Naive thymus-derived CD8-positive, alpha-beta T cell (primary cell): ENCODE measurements around the gene LCNL1. TPM values are rescaled to one million over a fixed set of nuclear protein-coding genes. Genes with fewer than 3 reads are reported as not detected.

Experiments
- ATAC-seq, 2 donors: fragments of 150-1000 bp; cut with Tn5 transposase in 1 of 2; sonication (Bioruptor Pico), chemical (Tn5 transposase) in 1 of 2; 1 replicate in 1 of 2; 2 replicates in 1 of 2; pipeline ENCODE4 v1.10.0; 2021; ENCODE audit warnings: mild to moderate bottlenecking in 2 of 2, moderate library complexity in 2 of 2
- POLR2A ChIA-PET: fragments of 350-600 bp; sonication (Branson Sonifier 250); formaldehyde crosslinking; loops from one replicate; lab custom pipeline; 2021; ENCODE audit warnings: antibody characterized with exemption; lab: Charles Lee
- DNase-seq, 10 donors: peaks; one replicate each; pipeline versions ENCODE4 v3.0.0 to v3.0.0-alpha.2; 2020 to 2022
- H3K27ac Mint-ChIP-seq, 10 donors: one replicate each; pipeline ENCODE4 v1.8.0; 2020 to 2022; ENCODE audit warnings: mild to moderate bottlenecking in 10 of 10, mixed read lengths in 10 of 10, moderate library complexity in 4 of 10, inconsistent platforms in 1 of 10
- H3K27me3 Mint-ChIP-seq, 5 donors: one replicate each; pipeline ENCODE4 v1.8.0; 2021 to 2022; ENCODE audit warnings: mixed read lengths in 5 of 5
- H3K36me3 Mint-ChIP-seq, 3 donors: one replicate each; pipeline ENCODE4 v1.8.0; 2020 to 2022; ENCODE audit warnings: mixed read lengths in 3 of 3, mild to moderate bottlenecking in 2 of 3, inconsistent platforms in 1 of 3
- H3K4me1 Mint-ChIP-seq, 4 donors: one replicate each; pipeline ENCODE4 v1.8.0; 2021 to 2022; ENCODE audit warnings: mixed read lengths in 4 of 4
- H3K4me3 Mint-ChIP-seq, 10 donors: one replicate each; pipeline ENCODE4 v1.8.0; 2020 to 2022; ENCODE audit warnings: mild to moderate bottlenecking in 10 of 10, mixed read lengths in 10 of 10, moderate library complexity in 6 of 10, inconsistent platforms in 1 of 10
- H3K9me3 Mint-ChIP-seq, 9 donors: one replicate each; pipeline ENCODE4 v1.8.0; 2020 to 2022; ENCODE audit warnings: mixed read lengths in 9 of 9, mild to moderate bottlenecking in 3 of 9, inconsistent platforms in 1 of 9, moderate library complexity in 1 of 9
- polyA plus RNA-seq, 3 donors: library from polyadenylated mRNA; unstranded; fragments of 300-500 nt; fragmentation: Illumina TruSeq; gene quantifications; one replicate each; pipeline ENCODE4 v1.2.3, GENCODE V29; 2021
- total RNA-seq, 8 experiments: library from RNA in 2 of 8; stranded (reverse) in 2 of 8; gene quantifications; one replicate each; pipeline ENCODE4 v1.2.3 and lab custom pipeline; 2021 to 2026

The LCNL1 gene
- total and polyA plus RNA-seq, 5 experiments from 2014 or later: 0.44 to 0.74 TPM; not detected in 3

- Mint-ChIP-seq H3K27me3 (peaks cover 3 to 22% (median 7%) of the 10 kb centered on the region in 5 donors), H3K4me3 (peak overlapping the region in 1 of 10 donors; percentile 14), H3K27ac (no peak overlapping the region), H3K4me1 (peaks cover 11 to 26% (median 22%) of the 10 kb centered on the region in 4 donors), H3K36me3 (no peaks in the 10 kb centered on the region), H3K9me3 (no peaks in the 10 kb centered on the region)
- ATAC-seq (no peak), DNase-seq (peak in 1 of 10 donors; percentile 9)
- POLR2A ChIA-PET: interaction anchor here (1.1 kb wide), 1 partner anchor 32 kb away, joined by 3 read pairs; no protein-coding TSS in a partner anchor
Measured at GRCh38 chr9:136979769-136980587, 2.8 kb upstream of the LCNL1 start.

- no peak for DNase-seq
- no peak for ATAC-seq
- Mint-ChIP-seq H3K4me1 (peaks cover 7 to 18% (median 13%) of the 10 kb centered on the region in 4 donors), H3K27me3 (peaks cover 3 to 22% (median 7%) of the 10 kb centered on the region in 5 donors), H3K4me3 (no peak overlapping the region), H3K9me3 (no peaks in the 10 kb centered on the region), H3K27ac (no peak overlapping the region), H3K36me3 (no peaks in the 10 kb centered on the region)
- POLR2A ChIA-PET: no interaction called here
Measured at GRCh38 chr9:136980669-136981478, 1.9 kb upstream of the LCNL1 start.

- no peaks in the 10 kb centered on the region for H3K9me3 Mint-ChIP-seq
- H3K36me3 Mint-ChIP-seq: no peaks in the 10 kb centered on the region
- H3K4me3 Mint-ChIP-seq: peak overlapping the region in 1 of 10 donors; percentile 34
- peaks cover 5 to 11% (median 7%) of the 10 kb centered on the region in 4 donors for H3K4me1 Mint-ChIP-seq
- no peak for DNase-seq
- POLR2A ChIA-PET: interaction anchor here (0.7 to 1.2 kb wide), 2 partner anchors 10 to 31 kb away, joined by 3 to 4 read pairs; no protein-coding TSS in a partner anchor
- H3K27me3 Mint-ChIP-seq: peaks cover 3 to 27% (median 9%) of the 10 kb centered on the region in 5 donors
- ATAC-seq: no peak
- no peak overlapping the region for H3K27ac Mint-ChIP-seq
Measured at GRCh38 chr9:136981588-136982231, 1.1 kb upstream of the LCNL1 start.

- POLR2A ChIA-PET: interaction anchor here (1.2 kb wide), 1 partner anchor 8 kb away, joined by 4 read pairs; no protein-coding TSS in a partner anchor
- no peaks in the 10 kb centered on the region for H3K9me3 Mint-ChIP-seq
- no peak overlapping the region for H3K27ac Mint-ChIP-seq
- no peak for DNase-seq
- ATAC-seq: no peak
- H3K4me1 Mint-ChIP-seq: peaks cover 3 to 9% (median 8%) of the 10 kb centered on the region in 4 donors
- H3K36me3 Mint-ChIP-seq: no peaks in the 10 kb centered on the region
- peak overlapping the region in 1 of 10 donors; percentile 34 for H3K4me3 Mint-ChIP-seq
- peaks cover 3 to 27% (median 13%) of the 10 kb centered on the region in 5 donors for H3K27me3 Mint-ChIP-seq
Measured at GRCh38 chr9:136983167-136983566, 374 bp downstream of the LCNL1 start.

- Mint-ChIP-seq H3K27ac (peak overlapping the region in 2 of 10 donors; percentile 13 to 31), H3K27me3 (peaks cover 3 to 27% (median 13%) of the 10 kb centered on the region in 5 donors), H3K4me3 (peak overlapping the region in 9 of 10 donors; percentile 1 to 73 (median 34)), H3K9me3 (no peaks in the 10 kb centered on the region), H3K4me1 (peaks cover 3 to 9% (median 8%) of the 10 kb centered on the region in 4 donors), H3K36me3 (no peaks in the 10 kb centered on the region)
- DNase-seq (no peak), ATAC-seq (no peak)
- POLR2A ChIA-PET: no interaction called here
Measured at GRCh38 chr9:136983656-136984314, 992 bp downstream of the LCNL1 start.

GRCh38 chr9:136984464-136985026, 1.8 kb downstream of the LCNL1 start:
- H3K27me3 Mint-ChIP-seq: peaks cover 3 to 27% (median 13%) of the 10 kb centered on the region in 5 donors

GRCh38 chr9:136985027-136985602, 2.3 kb downstream of the LCNL1 start:
- Mint-ChIP-seq H3K27ac (no peak overlapping the region), H3K4me1 (peaks cover 3 to 9% (median 8%) of the 10 kb centered on the region in 4 donors), H3K4me3 (peak overlapping the region in 7 of 10 donors; percentile 24 to 84 (median 63)), H3K9me3 (no peaks in the 10 kb centered on the region), H3K36me3 (no peaks in the 10 kb centered on the region), H3K27me3 (peaks cover 3 to 27% (median 13%) of the 10 kb centered on the region in 5 donors)
- DNase-seq (no peak), ATAC-seq (peak; percentile 71 to 73)
- POLR2A ChIA-PET: interaction anchor here (1.5 to 1.7 kb wide), 3 partner anchors 8 to 34 kb away, joined by 5 to 6 read pairs (median 5); partner anchors contain the start of gene PTGDS

More at GRCh38 chr9:136984464-136985026, 1.8 kb downstream of the LCNL1 start:
- ATAC-seq (peak; percentile 64 to 68), DNase-seq (no peak)
- Mint-ChIP-seq H3K9me3 (no peaks in the 10 kb centered on the region), H3K36me3 (no peaks in the 10 kb centered on the region), H3K4me3 (peak overlapping the region in 7 of 10 donors; percentile 24 to 84 (median 63)), H3K4me1 (peaks cover 3 to 9% (median 8%) of the 10 kb centered on the region in 4 donors), H3K27ac (no peak overlapping the region)
- POLR2A ChIA-PET: interaction anchor here (1.5 to 1.7 kb wide), 3 partner anchors 8 to 34 kb away, joined by 5 to 6 read pairs (median 5); partner anchors contain the start of gene PTGDS

GRCh38 chr9:136985853-136986252, 3.1 kb downstream of the LCNL1 start:
- POLR2A ChIA-PET: interaction anchor here (1.0 to 1.7 kb wide), 5 partner anchors 9 to 40 kb away, joined by 3 to 6 read pairs (median 5); partner anchors contain the start of genes LCN12 and PTGDS
- Mint-ChIP-seq H3K9me3 (no peaks in the 10 kb centered on the region), H3K4me1 (peaks cover 3 to 13% (median 10%) of the 10 kb centered on the region in 4 donors), H3K36me3 (no peaks in the 10 kb centered on the region), H3K27me3 (peaks cover 3 to 27% (median 13%) of the 10 kb centered on the region in 5 donors), H3K27ac (no peak overlapping the region), H3K4me3 (peak overlapping the region in 5 of 10 donors; percentile 29 to 79 (median 46))
- DNase-seq (no peak), ATAC-seq (peak in 1 of 2 donors; percentile 15)

- H3K4me3 Mint-ChIP-seq: no peak overlapping the region
- ATAC-seq (no peak), DNase-seq (no peak)
- H3K36me3 Mint-ChIP-seq: peaks cover 0 to 4% (median 2%) of the 10 kb centered on the region in 3 donors
- POLR2A ChIA-PET: interaction anchor here (0.6 to 1.3 kb wide), 3 partner anchors 8 to 34 kb away, joined by 4 to 5 read pairs (median 4); partner anchors contain the start of gene CLIC3
- no peaks in the 10 kb centered on the region for H3K9me3 Mint-ChIP-seq
- H3K27ac Mint-ChIP-seq: peak overlapping the region in 1 of 10 donors; percentile 70
- peaks cover 10 to 31% (median 25%) of the 10 kb centered on the region in 4 donors for H3K4me1 Mint-ChIP-seq
- H3K27me3 Mint-ChIP-seq: peaks cover 2 to 14% (median 7%) of the 10 kb centered on the region in 5 donors
Measured at GRCh38 chr9:136988872-136989271, 6.1 kb downstream of the LCNL1 start.

GRCh38 chr9:136990242-136990911, 7.6 kb downstream of the LCNL1 start:
- Mint-ChIP-seq H3K4me3 (peak overlapping the region; percentile 56 to 91 (median 84)), H3K4me1 (peaks cover 7 to 29% (median 23%) of the 10 kb centered on the region in 4 donors)

More at GRCh38 chr9:136990242-136990911, 7.6 kb downstream of the LCNL1 start:
- POLR2A ChIA-PET: interaction anchor here (4.1 to 9.3 kb wide), 2 partner anchors 14 to 43 kb away, joined by 45 to 113 read pairs; partner anchors contain the start of genes C8G, FBXW5 and PTGDS
- no peak for DNase-seq
- Mint-ChIP-seq H3K36me3 (peaks cover 0 to 5% (median 2%) of the 10 kb centered on the region in 3 donors), H3K27me3 (peaks cover 0 to 11% (median 0%) of the 10 kb centered on the region in 5 donors), H3K9me3 (no peaks in the 10 kb centered on the region), H3K27ac (peak overlapping the region in 7 of 10 donors; percentile 11 to 87 (median 74))
- ATAC-seq: no peak
